Lung (tissue), 12 donors: ENCODE data around the gene SHISA6. TPM values are rescaled to one million over a fixed set of nuclear protein-coding genes. Genes with fewer than 3 reads are reported as not detected.

Experiments
- ATAC-seq: fragments of 200-7000 bp; cut with Tn5 transposase; one replicate; pipeline ENCODE4 v1.9.1; 2020; ENCODE audit warnings: moderate number of reproducible peaks; ENCODE audit not compliant: insufficient read depth, low FRiP score
- DNase-seq, 3 donors: peaks; one replicate each; pipeline ENCODE4 v3.0.0-alpha.2; 2013 to 2017
- H3K27ac ChIP-seq, 2 donors: one replicate each; pipeline ENCODE4 v1.5.1; 2013; ENCODE audit warnings: mild to moderate bottlenecking in 2 of 2, moderate library complexity in 2 of 2, control low read depth in 1 of 2, inconsistent platforms in 1 of 2, low read depth in 1 of 2, low read length in 1 of 2
- H3K27me3 ChIP-seq, 3 donors: one replicate each; pipeline ENCODE4 v1.5.1; 2013; ENCODE audit warnings: low read length in 2 of 3; ENCODE audit not compliant: control insufficient read depth in 3 of 3, insufficient read depth in 3 of 3
- H3K36me3 ChIP-seq, 4 donors: one replicate each; pipeline ENCODE4 v1.5.1; 2013; ENCODE audit warnings: low read length in 4 of 4, mild to moderate bottlenecking in 1 of 4, moderate library complexity in 1 of 4; ENCODE audit not compliant: control insufficient read depth in 4 of 4, insufficient read depth in 4 of 4
- H3K4me1 ChIP-seq, 5 donors: one replicate each; pipeline ENCODE4 v1.5.1; 2013; ENCODE audit warnings: low read length in 5 of 5, mild to moderate bottlenecking in 2 of 5, moderate library complexity in 1 of 5; ENCODE audit not compliant: control insufficient read depth in 5 of 5, insufficient read depth in 5 of 5
- H3K4me3 ChIP-seq: one replicate; pipeline ENCODE4 v1.5.1; 2013; ENCODE audit warnings: mild to moderate bottlenecking, control low read depth, moderate library complexity
- H3K9ac ChIP-seq, 2 donors: one replicate each; pipeline ENCODE4 v1.5.1; 2013; ENCODE audit warnings: low read length in 2 of 2, control low read depth in 1 of 2; ENCODE audit not compliant: insufficient read depth in 1 of 2
- H3K9me3 ChIP-seq, 4 donors: one replicate each; pipeline ENCODE4 v1.5.1; 2013; ENCODE audit warnings: low read length in 3 of 4, mild to moderate bottlenecking in 1 of 4, moderate library complexity in 1 of 4; ENCODE audit not compliant: control insufficient read depth in 4 of 4, insufficient read depth in 3 of 4
- CTCF ChIP-seq: IDR thresholded peaks from 2 replicates; pipeline ENCODE4 v1.5.1; 2012; ENCODE audit warnings: mild to moderate bottlenecking; ENCODE audit errors: control extremely low read depth, extremely low read depth
- WGBS, 2 donors: extraction: QIAGEN DNeasy Blood & Tissue Kit; methylation state at CpG; one replicate each; pipeline ENCODE4 v1.1.7; 2013; 5-methylcytosine and 5-hydroxymethylcytosine counted together
- polyA plus RNA-seq, 2 donors: library from polyadenylated mRNA; stranded (reverse); fragments of 200-250 nt; gene quantifications; one replicate each; pipeline ENCODE4 v1.2.1, GENCODE V29; 2013
- total RNA-seq, 2 donors: library from RNA; depleted of rRNA in 1 of 2; stranded (reverse); fragments of >200 nt in 1 of 2; gene quantifications; one replicate each; pipeline ENCODE4 v1.2.1, GENCODE V29; 2014 to 2021
- donor health status: control.
- donor health status: control.
- donor health status: Bipolar disorder and iron deficiency.
- donor health status: healthy.
- donor health status: DM: yes; HTN: yes; CAD: no.

Gene SHISA6
- total and polyA plus RNA-seq, 4 donors: 0.03 to 0.34 (median 0.11) TPM

DNA sequence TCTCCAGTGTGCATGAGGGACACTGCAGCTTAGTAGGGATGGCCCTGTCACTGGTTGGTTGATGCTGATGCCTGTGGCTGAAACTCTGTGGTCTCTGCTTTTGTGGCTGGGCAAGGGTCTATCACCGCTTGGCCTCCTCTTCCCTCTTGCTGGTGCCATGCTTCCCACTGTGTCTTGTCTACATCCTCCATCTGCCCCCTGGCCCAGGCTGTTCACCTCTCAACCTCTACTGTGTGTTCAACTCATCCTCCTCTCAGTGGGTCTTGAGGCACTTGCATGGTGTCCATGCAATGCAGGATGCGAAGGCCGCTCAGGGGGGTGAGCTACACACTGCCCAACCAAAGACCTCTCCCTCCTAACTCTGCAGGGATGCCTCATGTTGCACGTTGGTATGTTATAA is 19.8 kb upstream of the SHISA6 start:
- Histone ChIP-seq H3K27me3 (peaks cover 0 to 3% (median 2%) of the 10 kb centered on the region in 3 donors), H3K4me3 (no peak overlapping the region), H3K27ac (no peak overlapping the region), H3K36me3 (no peaks in the 10 kb centered on the region), H3K9me3 (peaks cover 0 to 2% (median 0%) of the 10 kb centered on the region in 4 donors), H3K9ac (no peak overlapping the region), H3K4me1 (peaks cover 0 to 2% (median 0%) of the 10 kb centered on the region in 5 donors)
- 78 to 88% methylated on average over 4 of the region's 4 CpGs for WGBS, 2 donors
- DNase-seq (no peak), ATAC-seq (no peak)
- TF ChIP-seq CTCF: no peak

GRCh38 chr17:11221721-11222120 is 19.3 kb upstream of the SHISA6 start:
- no peak for ATAC-seq
- no peak for TF ChIP-seq CTCF
- Histone ChIP-seq H3K9ac (no peak overlapping the region), H3K27me3 (peaks cover 0 to 3% (median 2%) of the 10 kb centered on the region in 3 donors), H3K4me3 (no peak overlapping the region), H3K4me1 (peaks cover 0 to 2% (median 0%) of the 10 kb centered on the region in 5 donors), H3K27ac (no peak overlapping the region), H3K36me3 (no peaks in the 10 kb centered on the region), H3K9me3 (peaks cover 0 to 2% (median 0%) of the 10 kb centered on the region in 4 donors)
- peak in 1 of 3 donors; percentile 15 for DNase-seq
- 17 to 22% methylated on average over 5 of the region's 5 CpGs for WGBS, 2 donors

- Histone ChIP-seq H3K9me3 (peaks cover 0 to 5% (median 0%) of the 10 kb centered on the region in 4 donors), H3K36me3 (no peaks in the 10 kb centered on the region), H3K9ac (no peak overlapping the region), H3K27me3 (peaks cover 16 to 58% (median 46%) of the 10 kb centered on the region in 3 donors), H3K4me3 (no peak overlapping the region), H3K27ac (no peak overlapping the region), H3K4me1 (peaks cover 0 to 5% (median 0%) of the 10 kb centered on the region in 5 donors)
- WGBS, 2 donors: 15 to 18% methylated on average over 4 of the region's 4 CpGs
- TF ChIP-seq CTCF: no peak
- no peak for ATAC-seq
- DNase-seq: no peak
Measured at GRCh38 chr17:11238705-11239104, 2.3 kb upstream of the SHISA6 start.
